Mucosa of stomach (tissue), 1 donor: ENCODE data around the gene DOCK10.

ENCODE experiments used
- H3K27me3 ChIP-seq: one replicate; pipeline ENCODE4 v1.7.0; 2013; ENCODE audit warnings: mild to moderate bottlenecking, low read length; ENCODE audit not compliant: control insufficient read depth, insufficient read depth
- H3K36me3 ChIP-seq: one replicate; pipeline ENCODE4 v1.7.0; 2013; ENCODE audit warnings: low read length; ENCODE audit not compliant: control insufficient read depth, insufficient read depth
- H3K4me1 ChIP-seq: one replicate; pipeline ENCODE4 v1.7.0; 2013; ENCODE audit warnings: mild to moderate bottlenecking, low read length; ENCODE audit not compliant: control insufficient read depth, insufficient read depth
- H3K4me3 ChIP-seq: one replicate; pipeline ENCODE4 v1.7.0; 2013; ENCODE audit warnings: low read length
- H3K9ac ChIP-seq: one replicate; pipeline ENCODE4 v1.7.0; 2013; ENCODE audit warnings: mild to moderate bottlenecking, low read length, moderate library complexity
- H3K9me3 ChIP-seq: one replicate; pipeline ENCODE4 v1.7.0; 2013; ENCODE audit warnings: mild to moderate bottlenecking, low read length, moderate library complexity; ENCODE audit not compliant: control insufficient read depth
- donor health status: Pancreatic carcinoma.

The DOCK10 gene

DNA sequence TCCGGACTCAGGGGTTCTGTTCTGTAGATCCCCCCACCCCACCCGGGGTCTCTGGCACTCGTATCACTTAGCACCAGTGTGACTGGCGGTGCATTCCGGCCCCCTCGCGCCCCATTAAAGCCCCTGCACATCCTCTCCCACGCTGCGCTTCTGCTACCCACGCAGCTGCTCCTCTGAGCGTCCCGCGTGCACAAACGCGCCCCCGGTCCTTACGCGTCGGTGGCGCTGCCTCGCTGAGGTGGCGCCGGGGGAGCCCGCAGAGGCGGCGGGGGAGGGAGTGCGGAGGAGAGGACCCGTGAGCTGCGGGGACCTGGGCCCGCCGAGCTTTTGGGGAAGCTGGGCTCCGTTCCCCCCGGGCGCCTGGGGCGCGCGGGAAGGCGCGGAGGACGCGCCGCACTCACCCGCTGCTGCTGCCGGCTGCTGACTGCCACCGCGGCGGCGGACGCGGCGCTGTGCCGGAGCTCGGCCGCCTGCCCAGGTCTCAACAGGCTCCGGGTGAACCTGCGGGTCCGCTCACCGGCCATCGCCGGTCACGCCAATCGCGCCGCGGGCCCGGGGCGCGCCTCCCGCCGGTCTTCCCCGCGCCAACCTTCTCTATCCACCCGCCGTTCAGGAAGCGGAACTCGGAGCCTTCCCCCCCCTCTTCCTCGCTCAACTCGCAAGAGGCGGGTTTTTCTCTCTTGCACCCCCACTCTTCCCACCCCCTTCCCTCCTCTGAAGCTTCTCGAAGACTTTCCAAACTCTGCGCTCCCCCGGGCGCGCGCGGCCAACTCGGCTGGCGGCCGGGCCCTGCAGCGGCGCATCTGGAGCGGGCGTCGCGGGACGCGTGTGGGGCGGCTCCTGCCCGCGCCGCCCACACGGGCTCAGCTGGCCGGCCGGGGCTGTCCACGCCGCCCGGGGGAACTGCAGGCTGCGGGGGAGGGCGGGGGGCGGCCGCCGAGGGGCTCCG is at the start of gene DOCK10:
Gene DOCK10 (minus strand): TSS at position 618 of the 949 bp plus-strand sequence. CDS start 94 bp downstream, at position 524.
- Histone ChIP-seq H3K27me3 (peaks cover 47% of the 10 kb centered on the region), H3K4me3 (peak within 1 kb of the TSS; percentile 29), H3K9ac (peak within 1 kb of the TSS; percentile 41), H3K9me3 (no peaks in the 10 kb centered on the region), H3K4me1 (peaks cover 8% of the 10 kb centered on the region), H3K36me3 (no peaks in the 10 kb centered on the region)

DNA sequence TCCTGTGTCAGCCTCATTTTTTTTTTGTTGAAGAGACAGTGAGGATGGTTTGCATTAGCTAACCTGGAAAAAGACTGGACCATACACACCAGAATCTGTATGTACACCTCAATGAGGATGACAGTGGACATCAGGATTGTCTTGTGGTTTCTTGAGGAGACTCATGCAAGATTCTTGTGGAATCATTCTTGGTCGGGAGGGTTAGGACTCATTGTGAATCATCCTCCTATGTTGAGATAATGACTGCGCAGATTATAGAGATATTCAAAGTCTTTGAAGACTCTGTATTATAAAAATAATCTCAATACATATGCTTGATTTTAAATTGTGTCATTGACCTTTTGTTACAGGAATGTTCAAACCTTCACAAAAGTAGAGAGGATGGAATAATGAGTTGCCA is 49.1 kb upstream of the DOCK10 start:
- Histone ChIP-seq H3K36me3 (no peaks in the 10 kb centered on the region), H3K4me1 (no peaks in the 10 kb centered on the region), H3K9me3 (no peaks in the 10 kb centered on the region), H3K9ac (no peak overlapping the region), H3K27me3 (no peaks in the 10 kb centered on the region), H3K4me3 (no peak overlapping the region)

DNA sequence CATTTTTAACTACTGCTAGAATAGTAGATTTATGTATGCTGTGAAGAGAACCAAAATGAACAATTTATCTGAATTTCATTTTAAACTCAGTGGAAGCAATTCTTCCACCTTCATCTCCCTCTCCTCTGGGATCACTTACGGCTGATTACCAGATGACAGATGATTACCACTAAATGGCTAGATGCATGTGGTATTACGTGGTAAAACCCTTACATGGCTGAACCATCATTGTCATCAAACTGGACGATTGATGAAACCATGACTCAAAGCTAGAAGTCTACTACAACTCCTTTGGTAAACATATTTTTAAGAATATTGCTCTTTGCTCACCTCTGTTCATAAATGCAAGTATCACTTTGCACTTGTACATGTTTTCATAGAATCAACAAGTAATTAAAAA is 48.5 kb upstream of the DOCK10 start:
- Histone ChIP-seq H3K4me1 (no peaks in the 10 kb centered on the region), H3K4me3 (no peak overlapping the region), H3K9ac (no peak overlapping the region), H3K36me3 (no peaks in the 10 kb centered on the region), H3K27me3 (no peaks in the 10 kb centered on the region), H3K9me3 (no peaks in the 10 kb centered on the region)

DNA sequence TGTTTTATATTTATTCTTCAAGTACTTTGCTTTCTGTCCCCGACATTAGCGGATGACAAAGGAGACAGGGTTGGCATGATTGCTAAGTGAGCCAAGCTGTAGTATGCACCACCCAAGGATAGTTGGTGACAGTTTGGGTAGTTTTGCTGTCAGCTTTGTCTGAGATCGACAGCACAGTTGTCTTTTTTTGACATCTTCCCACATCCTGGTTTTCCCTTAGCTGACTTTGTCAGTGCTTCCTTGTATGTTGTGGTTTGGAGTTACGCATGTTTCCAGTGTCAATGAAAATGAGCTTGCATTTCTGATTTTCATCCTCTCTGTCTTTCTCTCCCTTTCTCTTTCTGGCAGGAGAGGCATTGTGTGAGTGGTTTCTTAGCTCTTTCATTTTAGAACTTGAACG is 44.6 kb upstream of the DOCK10 start:
- no peaks in the 10 kb centered on the region for H3K36me3 ChIP-seq
- no peaks in the 10 kb centered on the region for H3K27me3 ChIP-seq
- H3K4me3 ChIP-seq: no peak overlapping the region
- no peak overlapping the region for H3K9ac ChIP-seq
- no peaks in the 10 kb centered on the region for H3K9me3 ChIP-seq
- H3K4me1 ChIP-seq: no peaks in the 10 kb centered on the region

DNA sequence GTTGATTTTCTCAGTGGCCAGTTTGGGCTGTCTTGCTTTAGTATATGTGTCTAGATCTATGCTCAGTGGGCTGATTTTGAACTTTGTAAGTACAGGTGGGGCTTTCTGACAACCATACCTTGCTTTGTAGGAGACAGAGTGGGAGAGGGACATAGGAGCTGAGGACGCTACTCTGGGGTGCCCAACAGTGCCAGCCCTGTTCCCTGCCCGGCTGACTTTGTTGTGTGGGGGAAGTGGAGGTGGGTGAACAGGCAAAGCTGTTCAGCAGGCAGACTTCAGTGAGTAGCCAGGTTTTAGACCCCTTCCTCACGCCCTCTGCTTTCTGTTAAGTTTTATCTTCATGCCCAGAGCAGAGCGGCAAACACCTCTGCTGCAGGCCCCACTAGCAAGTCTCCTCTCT is 44.2 kb upstream of the DOCK10 start:
- Histone ChIP-seq H3K4me1 (no peaks in the 10 kb centered on the region), H3K36me3 (no peaks in the 10 kb centered on the region), H3K4me3 (no peak overlapping the region), H3K9me3 (no peaks in the 10 kb centered on the region), H3K27me3 (no peaks in the 10 kb centered on the region), H3K9ac (no peak overlapping the region)

DNA sequence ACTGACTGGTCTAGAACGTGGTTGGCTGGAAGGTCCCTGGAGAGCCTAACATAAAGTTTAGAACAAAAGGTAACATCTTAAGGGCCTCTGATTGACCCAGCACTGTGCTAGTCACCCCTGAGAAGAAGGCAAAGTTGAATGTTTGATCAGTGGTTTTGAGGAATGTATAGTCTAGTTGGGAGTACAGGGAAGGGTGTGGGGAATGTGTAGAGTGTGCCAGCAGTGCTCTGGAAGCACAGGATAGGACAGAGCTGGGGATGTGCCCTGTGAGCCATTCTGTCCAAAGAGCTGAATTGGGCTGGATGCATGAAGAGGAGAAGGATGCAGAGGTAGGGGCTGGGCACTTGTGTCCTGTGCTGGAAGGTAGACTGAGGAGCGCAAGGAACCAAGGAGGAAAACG is 41.0 kb upstream of the DOCK10 start:
- Histone ChIP-seq H3K27me3 (no peaks in the 10 kb centered on the region), H3K9me3 (no peaks in the 10 kb centered on the region), H3K4me3 (no peak overlapping the region), H3K9ac (no peak overlapping the region), H3K36me3 (no peaks in the 10 kb centered on the region), H3K4me1 (no peaks in the 10 kb centered on the region)

DNA sequence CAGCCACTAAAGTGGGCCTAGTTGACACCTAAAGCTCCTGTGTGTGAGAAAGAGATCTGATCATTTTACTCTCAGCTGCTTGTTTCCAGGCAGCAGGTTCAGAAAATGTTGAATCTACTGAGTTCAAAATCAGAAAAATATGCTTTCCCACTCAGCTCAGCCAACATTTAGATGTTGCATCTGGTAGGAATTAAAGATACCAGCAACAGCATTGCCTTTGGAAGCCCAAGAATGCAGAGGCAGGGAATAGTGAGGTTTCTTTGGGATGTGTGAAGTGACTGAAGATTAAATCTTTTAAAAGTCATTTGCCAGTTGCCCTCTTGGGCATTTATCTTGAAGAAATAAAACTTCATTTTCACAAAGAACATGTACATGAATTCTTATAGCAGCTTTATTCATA is 33.9 kb upstream of the DOCK10 start:
- H3K4me1 ChIP-seq: no peaks in the 10 kb centered on the region
- H3K36me3 ChIP-seq: no peaks in the 10 kb centered on the region
- no peak overlapping the region for H3K4me3 ChIP-seq
- no peak overlapping the region for H3K9ac ChIP-seq
- no peaks in the 10 kb centered on the region for H3K9me3 ChIP-seq
- H3K27me3 ChIP-seq: no peaks in the 10 kb centered on the region

DNA sequence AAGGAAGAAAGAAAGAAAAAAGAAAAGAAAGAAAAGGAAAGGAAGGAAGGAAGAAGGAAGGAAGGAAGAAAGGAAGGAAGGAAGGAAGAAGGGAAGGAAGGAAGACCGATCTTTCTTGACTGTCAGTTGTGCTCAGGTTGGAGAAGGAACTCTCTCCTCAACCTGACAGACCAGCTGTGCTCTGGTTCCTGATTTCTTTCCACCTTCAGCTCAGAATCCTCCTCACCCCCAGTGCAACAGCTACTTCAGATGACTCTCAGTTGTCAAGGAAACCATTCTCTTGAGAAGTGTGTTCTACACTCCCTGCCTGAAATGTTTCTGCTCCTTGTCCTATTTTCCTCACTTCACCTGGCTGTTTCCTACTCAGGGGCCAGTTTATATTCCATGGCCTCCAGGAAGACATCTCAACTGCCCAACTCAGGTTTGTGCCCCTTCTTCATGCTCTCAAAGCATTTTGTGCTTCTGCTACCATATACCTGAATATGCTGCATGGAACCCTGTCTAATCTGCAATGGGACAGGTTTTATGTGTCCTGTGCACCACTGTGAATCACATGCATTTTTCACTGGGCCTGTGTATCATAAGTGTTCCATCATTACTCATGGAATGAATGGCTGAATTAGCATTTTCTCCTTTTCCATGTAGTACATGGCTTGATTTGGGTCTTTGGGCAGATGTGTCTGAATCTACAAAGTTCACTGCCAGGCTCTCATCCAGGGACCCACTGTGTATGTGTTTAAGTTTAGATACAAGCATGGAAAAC is 32.8 kb upstream of the DOCK10 start:
- Histone ChIP-seq H3K4me1 (no peaks in the 10 kb centered on the region), H3K4me3 (no peak overlapping the region), H3K9me3 (no peaks in the 10 kb centered on the region), H3K9ac (no peak overlapping the region), H3K36me3 (no peaks in the 10 kb centered on the region), H3K27me3 (no peaks in the 10 kb centered on the region)

DNA sequence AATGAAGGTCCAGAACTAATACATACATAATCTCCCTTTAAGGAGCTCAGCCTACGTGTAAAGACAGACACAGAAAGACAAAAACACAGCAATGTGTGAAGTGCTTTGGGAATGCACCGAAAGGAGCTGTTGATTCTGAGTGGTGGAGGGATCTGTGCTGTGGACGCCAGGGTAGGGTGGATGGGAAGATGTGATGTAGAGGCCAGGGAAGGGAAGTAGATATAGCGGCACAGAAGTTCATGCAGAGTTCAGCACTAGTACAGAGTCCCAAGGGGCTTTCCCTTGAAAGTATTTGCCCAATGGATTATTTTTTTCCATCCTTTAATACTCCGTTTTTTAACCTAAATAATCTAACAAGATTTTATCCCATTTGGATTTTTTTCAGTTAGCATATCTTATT is 32.1 kb upstream of the DOCK10 start:
- H3K27me3 ChIP-seq: no peaks in the 10 kb centered on the region
- H3K36me3 ChIP-seq: no peaks in the 10 kb centered on the region
- no peaks in the 10 kb centered on the region for H3K9me3 ChIP-seq
- H3K4me1 ChIP-seq: no peaks in the 10 kb centered on the region
- H3K4me3 ChIP-seq: no peak overlapping the region
- H3K9ac ChIP-seq: no peak overlapping the region

DNA sequence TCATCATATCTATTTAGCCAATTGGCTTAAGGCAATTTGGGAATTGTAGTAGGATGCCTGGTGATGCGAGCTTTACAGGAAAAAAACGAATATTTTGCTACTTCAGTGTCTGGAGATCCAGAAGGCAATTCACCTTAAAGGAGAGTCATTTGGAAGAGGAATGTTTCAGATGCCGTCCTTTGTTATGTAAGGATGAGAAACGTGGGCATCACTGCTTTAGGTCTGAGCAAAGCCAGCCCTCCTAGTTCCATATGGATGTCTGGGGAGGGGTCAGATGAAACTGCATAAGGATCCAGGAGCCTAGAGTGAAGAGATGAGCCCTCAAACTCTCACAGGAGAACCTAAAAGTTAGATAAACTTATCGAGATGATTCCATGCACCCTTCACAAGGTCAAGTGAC is 30.9 kb upstream of the DOCK10 start:
- no peaks in the 10 kb centered on the region for H3K4me1 ChIP-seq
- H3K27me3 ChIP-seq: no peaks in the 10 kb centered on the region
- no peak overlapping the region for H3K4me3 ChIP-seq
- no peaks in the 10 kb centered on the region for H3K9me3 ChIP-seq
- H3K9ac ChIP-seq: no peak overlapping the region
- no peaks in the 10 kb centered on the region for H3K36me3 ChIP-seq

DNA sequence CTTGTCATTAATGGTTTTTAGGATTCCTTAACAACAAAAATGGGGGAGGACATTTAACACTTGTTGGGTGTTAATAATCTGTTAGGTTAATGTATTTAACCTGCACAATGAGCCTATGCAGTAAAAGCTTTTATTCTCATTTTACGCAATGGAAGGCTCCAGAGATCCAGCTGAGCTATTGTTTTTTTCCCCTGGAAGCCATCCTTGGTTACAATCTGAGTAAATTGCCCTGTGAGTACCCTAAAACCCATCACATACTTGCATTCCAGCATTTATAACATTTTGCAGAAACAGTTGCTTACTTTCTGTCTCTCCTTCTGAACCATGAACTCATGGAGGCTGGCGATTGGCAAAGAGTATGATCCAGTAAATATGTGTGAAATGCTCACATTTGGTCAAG is 30.2 kb upstream of the DOCK10 start:
- Histone ChIP-seq H3K27me3 (no peaks in the 10 kb centered on the region), H3K9ac (no peak overlapping the region), H3K4me3 (no peak overlapping the region), H3K9me3 (no peaks in the 10 kb centered on the region), H3K36me3 (no peaks in the 10 kb centered on the region), H3K4me1 (no peaks in the 10 kb centered on the region)

DNA sequence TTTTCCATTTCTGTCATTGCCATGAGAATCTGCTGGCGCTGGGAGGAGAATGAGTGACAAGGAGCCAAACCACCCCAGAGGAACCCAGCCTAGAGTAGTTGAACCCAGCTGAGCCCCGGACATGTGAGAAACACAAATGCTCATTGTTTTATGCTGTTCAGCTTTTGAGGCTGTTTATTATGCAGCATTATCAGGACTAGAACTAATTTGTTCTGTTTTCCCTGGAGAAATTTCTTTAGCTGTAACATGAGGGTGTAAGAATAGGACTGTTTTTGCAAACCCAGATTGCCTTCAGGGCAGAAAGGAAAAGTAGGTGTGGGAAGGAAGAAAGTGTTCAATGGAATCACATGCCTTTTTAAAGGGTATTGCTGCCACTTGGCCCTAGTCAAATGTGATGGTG is 28.5 kb upstream of the DOCK10 start:
- Histone ChIP-seq H3K4me1 (no peaks in the 10 kb centered on the region), H3K4me3 (no peak overlapping the region), H3K9me3 (no peaks in the 10 kb centered on the region), H3K36me3 (no peaks in the 10 kb centered on the region), H3K27me3 (no peaks in the 10 kb centered on the region), H3K9ac (no peak overlapping the region)
